ENCODE measurements around the gene SLC39A10.

Gene SLC39A10

DNA sequence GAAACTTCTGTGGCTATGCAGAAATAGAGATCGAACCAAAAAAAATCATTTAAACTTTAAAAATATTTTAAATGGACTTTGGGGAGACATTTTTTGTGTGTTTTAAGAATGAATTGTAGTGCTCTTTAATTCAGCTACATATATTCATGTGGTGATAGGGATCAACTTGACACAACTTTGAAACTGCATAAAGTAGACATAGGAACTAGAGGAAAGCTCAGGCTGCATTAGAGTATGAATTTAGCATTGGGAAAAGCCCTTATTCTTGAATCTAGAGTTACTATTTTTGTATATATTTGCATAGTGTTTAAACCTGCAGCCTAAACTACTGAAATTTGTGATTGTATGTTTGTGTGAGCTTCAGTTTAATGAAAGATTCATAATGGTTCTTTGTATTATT lies 78.3 kb downstream of the SLC39A10 start:
- Mint-ChIP-seq H3K36me3 (peaks cover 32 to 48% of the 10 kb centered on the region in 2 donors), H3K27me3 (no peaks in the 10 kb centered on the region), H3K9me3 (no peaks in the 10 kb centered on the region), H3K27ac (no peak overlapping the region), H3K4me1 (no peaks in the 10 kb centered on the region), H3K4me3 (no peak overlapping the region)
- ATAC-seq (replicated peaks), result no peak
- DNase-seq, result no peak

DNA sequence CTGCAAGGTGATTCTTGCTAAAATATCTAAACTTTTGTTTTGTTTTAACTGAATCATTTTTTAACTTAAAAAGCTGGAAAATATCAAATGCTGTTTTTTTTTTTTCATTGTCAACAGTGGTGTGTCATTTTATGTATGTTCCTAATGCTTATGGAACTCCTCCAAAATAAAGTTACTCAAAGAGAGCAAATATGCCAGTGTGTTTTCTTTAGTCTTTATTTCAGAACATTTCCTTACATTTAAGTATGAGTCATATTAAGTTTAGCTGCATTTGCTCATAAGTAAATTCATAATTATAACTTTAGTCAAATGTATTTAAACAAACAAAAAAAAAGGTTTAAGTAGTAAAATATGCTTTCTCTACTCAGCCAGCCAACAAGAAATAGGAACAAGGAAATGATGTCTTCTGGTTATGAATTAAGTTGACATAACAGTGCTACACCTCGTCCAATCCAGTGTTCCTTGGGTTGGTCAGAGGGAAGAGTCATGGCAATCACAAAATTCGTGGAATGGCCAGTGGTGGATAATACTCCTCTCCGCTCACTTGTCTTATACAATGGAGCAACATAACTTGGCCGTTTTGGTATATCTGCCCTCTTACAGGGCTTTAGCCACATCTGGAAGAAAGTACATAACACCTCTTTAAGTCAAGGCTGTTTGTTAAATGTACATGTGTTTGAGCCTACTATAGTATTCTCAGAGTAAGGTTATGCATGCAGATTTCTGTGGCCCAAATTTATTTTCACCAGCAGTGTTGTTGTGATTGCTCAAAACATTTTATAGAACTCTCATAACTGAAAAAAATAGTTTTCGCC lies 80.7 kb downstream of the SLC39A10 start:
- H3K27ac Mint-ChIP-seq, result no peak overlapping the region
- no peaks in the 10 kb centered on the region for H3K4me1 Mint-ChIP-seq
- H3K4me3 Mint-ChIP-seq, result no peak overlapping the region
- DNase-seq, result no peak
- ATAC-seq (replicated peaks), result no peak
- H3K27me3 Mint-ChIP-seq, result no peaks in the 10 kb centered on the region
- H3K9me3 Mint-ChIP-seq, result peaks cover 0 to 2% of the 10 kb centered on the region in 2 donors
- peaks cover 30 to 38% of the 10 kb centered on the region in 2 donors for H3K36me3 Mint-ChIP-seq

DNA sequence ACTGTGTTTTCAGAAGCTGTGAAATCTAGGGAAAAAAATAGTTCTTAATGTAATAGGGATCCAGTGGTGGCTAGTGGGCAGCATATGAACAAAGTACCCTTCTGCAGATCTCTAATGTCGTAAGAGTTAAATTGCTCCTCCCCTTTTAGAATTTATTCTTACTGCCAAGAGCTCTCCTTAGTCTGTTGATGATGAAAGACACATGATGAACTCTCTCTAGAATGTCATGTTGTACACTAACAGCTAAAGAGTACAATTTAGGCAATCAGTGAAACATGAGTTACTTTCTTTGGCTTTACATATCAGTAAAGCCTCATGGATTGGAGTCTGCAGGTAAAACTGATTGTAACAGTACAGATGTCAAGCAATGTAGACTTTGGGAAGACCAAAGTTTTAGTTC lies 84.2 kb downstream of the SLC39A10 start:
- H3K27me3 Mint-ChIP-seq, result no peaks in the 10 kb centered on the region
- H3K4me3 Mint-ChIP-seq, result no peak overlapping the region
- H3K36me3 Mint-ChIP-seq, result peaks cover 34 to 36% of the 10 kb centered on the region in 2 donors
- no peaks in the 10 kb centered on the region for H3K4me1 Mint-ChIP-seq
- ATAC-seq (replicated peaks), result no peak
- H3K27ac Mint-ChIP-seq, result no peak overlapping the region
- H3K9me3 Mint-ChIP-seq, result peaks cover 0 to 4% of the 10 kb centered on the region in 2 donors
- DNase-seq, result no peak

DNA sequence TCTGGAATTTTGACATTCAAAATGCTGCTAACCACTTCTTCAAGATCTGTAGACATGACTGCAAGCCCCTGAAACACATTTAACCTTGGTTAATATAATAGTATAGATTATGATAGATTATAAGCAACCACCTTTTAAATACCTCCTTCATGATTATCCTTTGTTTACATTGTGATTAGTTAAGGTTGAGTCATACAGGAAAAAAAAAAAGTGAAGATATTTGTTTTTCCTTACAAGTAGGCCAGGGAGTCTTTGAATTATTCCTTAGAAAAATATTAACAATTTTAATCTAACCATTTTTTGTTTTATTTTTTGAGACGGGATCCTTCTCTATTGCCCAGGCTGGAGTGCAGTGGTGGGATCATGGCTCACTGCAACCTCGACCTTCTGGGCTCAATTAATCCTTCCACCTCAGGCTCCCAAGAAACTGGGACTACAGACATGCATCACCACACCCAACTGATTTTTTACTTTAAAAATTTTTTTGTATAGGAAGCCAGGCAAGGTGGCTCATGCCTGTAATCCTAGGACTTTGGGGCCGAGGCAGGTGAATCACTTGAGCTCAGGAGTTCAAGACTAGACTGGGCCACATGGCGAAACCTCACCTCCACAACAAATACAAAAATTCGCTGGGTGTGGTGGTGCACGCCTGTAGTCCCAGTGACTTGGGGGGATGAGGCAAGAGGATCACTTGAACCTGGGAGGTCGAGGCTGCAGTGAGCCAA lies 99.4 kb downstream of the SLC39A10 start:
- Mint-ChIP-seq H3K4me3 (no peak overlapping the region), H3K27me3 (no peaks in the 10 kb centered on the region), H3K36me3 (peaks cover 12 to 23% of the 10 kb centered on the region in 2 donors), H3K27ac (no peak overlapping the region), H3K4me1 (no peaks in the 10 kb centered on the region), H3K9me3 (peaks cover 4 to 5% of the 10 kb centered on the region in 2 donors)
- DNase-seq (no peak), ATAC-seq (replicated peaks) (no peak)

DNA sequence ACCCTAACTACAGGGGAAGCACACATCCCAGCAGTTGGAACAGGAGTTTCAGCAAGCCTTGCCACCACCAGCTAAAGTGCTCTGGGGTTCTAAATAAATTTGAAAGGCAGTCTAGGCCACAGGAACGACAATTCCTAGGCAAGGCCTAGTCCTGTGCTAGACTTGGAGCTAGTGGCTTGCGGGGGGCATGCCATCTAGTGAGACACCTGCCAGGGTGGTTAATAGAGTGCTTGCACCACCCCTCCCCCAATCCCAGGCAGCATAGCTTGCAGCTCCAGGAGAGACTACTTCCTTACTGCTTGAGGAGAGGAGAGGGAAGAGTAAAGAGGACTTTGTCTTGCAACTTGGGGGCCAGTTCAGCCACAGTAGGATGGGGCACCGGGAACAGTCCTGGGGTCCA lies 101.8 kb downstream of the SLC39A10 start:
- Mint-ChIP-seq H3K4me1 (no peaks in the 10 kb centered on the region), H3K4me3 (no peak overlapping the region), H3K36me3 (peaks cover 17 to 20% of the 10 kb centered on the region in 2 donors), H3K9me3 (peaks cover 13 to 17% of the 10 kb centered on the region in 2 donors), H3K27me3 (no peaks in the 10 kb centered on the region), H3K27ac (no peak overlapping the region)
- DNase-seq, result no peak
- ATAC-seq (replicated peaks), result no peak

DNA sequence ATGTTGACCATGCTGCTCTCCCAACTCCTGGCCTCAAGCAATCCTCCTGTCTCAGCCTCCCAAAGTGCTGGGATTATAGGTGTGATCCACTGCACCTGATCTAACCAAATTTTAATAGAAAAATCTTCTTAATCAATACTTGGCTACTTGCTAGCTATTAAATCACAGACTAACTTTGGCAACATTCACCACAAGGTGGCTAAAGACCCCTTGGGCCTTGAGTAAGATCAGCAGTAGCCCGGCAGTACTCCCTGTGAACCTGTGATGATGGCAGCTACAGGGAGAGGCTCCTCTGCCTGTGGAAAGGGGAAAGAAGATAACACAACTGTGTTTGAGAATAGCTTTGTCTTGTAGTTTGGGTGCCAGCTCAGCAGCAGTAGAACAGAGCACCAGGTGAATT lies 102.9 kb downstream of the SLC39A10 start:
- H3K4me3 Mint-ChIP-seq, result no peak overlapping the region
- H3K27ac Mint-ChIP-seq, result no peak overlapping the region
- H3K36me3 Mint-ChIP-seq, result peaks cover 17 to 20% of the 10 kb centered on the region in 2 donors
- no peak for ATAC-seq (replicated peaks)
- no peaks in the 10 kb centered on the region for H3K27me3 Mint-ChIP-seq
- H3K4me1 Mint-ChIP-seq, result no peaks in the 10 kb centered on the region
- peaks cover 15 to 25% of the 10 kb centered on the region in 2 donors for H3K9me3 Mint-ChIP-seq
- DNase-seq, result no peak

GRCh38 chr2:195763866-195764265 lies 106.8 kb downstream of the SLC39A10 start:
- no peak for DNase-seq
- no peak overlapping the region for H3K4me3 Mint-ChIP-seq
- peaks cover 18 to 24% of the 10 kb centered on the region in 2 donors for H3K36me3 Mint-ChIP-seq
- no peak for ATAC-seq (replicated peaks)
- no peaks in the 10 kb centered on the region for H3K4me1 Mint-ChIP-seq
- peaks cover 21 to 32% of the 10 kb centered on the region in 2 donors for H3K9me3 Mint-ChIP-seq
- H3K27me3 Mint-ChIP-seq, result no peaks in the 10 kb centered on the region
- H3K27ac Mint-ChIP-seq, result no peak overlapping the region

GRCh38 chr2:195766691-195767090 lies 109.7 kb downstream of the SLC39A10 start:
- Mint-ChIP-seq H3K27ac (no peak overlapping the region), H3K4me3 (no peak overlapping the region), H3K27me3 (no peaks in the 10 kb centered on the region), H3K4me1 (no peaks in the 10 kb centered on the region), H3K36me3 (peaks cover 7 to 22% of the 10 kb centered on the region in 2 donors), H3K9me3 (peaks cover 17 to 26% of the 10 kb centered on the region in 2 donors)
- ATAC-seq (replicated peaks) (no peak), DNase-seq (no peak)

DNA sequence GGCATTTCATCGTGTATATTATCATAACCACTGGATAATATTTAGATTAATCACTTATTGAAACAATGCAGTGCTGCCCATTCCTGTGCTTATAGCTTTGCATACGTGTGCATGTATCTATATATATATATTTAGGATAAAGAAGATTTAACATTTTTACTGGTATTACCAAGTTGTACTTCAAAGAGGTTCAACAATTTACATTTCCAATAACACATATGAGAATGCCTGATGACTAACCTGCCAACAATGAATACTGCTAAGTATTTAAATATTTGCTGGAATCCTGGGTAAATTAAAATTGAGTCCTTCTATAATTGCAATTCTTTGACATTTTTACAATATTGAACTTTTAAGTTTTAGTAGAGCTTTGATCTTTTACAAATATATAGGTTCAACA lies 111.4 kb downstream of the SLC39A10 start:
- Mint-ChIP-seq H3K4me1 (no peaks in the 10 kb centered on the region), H3K9me3 (peaks cover 9 to 18% of the 10 kb centered on the region in 2 donors), H3K4me3 (no peak overlapping the region), H3K36me3 (peaks cover 7 to 13% of the 10 kb centered on the region in 2 donors), H3K27ac (no peak overlapping the region), H3K27me3 (no peaks in the 10 kb centered on the region)
- ATAC-seq (replicated peaks) (no peak), DNase-seq (no peak)

GRCh38 chr2:195769975-195770374 lies 112.9 kb downstream of the SLC39A10 start:
- no peaks in the 10 kb centered on the region for H3K27me3 Mint-ChIP-seq
- no peak overlapping the region for H3K27ac Mint-ChIP-seq
- H3K4me1 Mint-ChIP-seq, result no peaks in the 10 kb centered on the region
- H3K36me3 Mint-ChIP-seq, result peaks cover 0 to 13% of the 10 kb centered on the region in 2 donors
- ATAC-seq (replicated peaks) (no peak), DNase-seq (no peak)
- H3K9me3 Mint-ChIP-seq, result peaks cover 5 to 6% of the 10 kb centered on the region in 2 donors
- no peak overlapping the region for H3K4me3 Mint-ChIP-seq

GRCh38 chr2:195779491-195779890 lies 122.5 kb downstream of the SLC39A10 start:
- Mint-ChIP-seq H3K27me3 (peaks cover 0 to 5% of the 10 kb centered on the region in 2 donors), H3K36me3 (peaks cover 0 to 5% of the 10 kb centered on the region in 2 donors), H3K4me3 (no peak overlapping the region), H3K9me3 (no peaks in the 10 kb centered on the region), H3K4me1 (no peaks in the 10 kb centered on the region), H3K27ac (no peak overlapping the region)
- ATAC-seq (replicated peaks), result no peak
- DNase-seq, result no peak

- no peak for DNase-seq
- Mint-ChIP-seq H3K4me3 (no peak overlapping the region), H3K36me3 (peaks cover 0 to 9% of the 10 kb centered on the region in 2 donors), H3K27me3 (peaks cover under 1 to 5% of the 10 kb centered on the region in 2 donors), H3K4me1 (no peaks in the 10 kb centered on the region), H3K27ac (no peak overlapping the region), H3K9me3 (no peaks in the 10 kb centered on the region)
- no peak for ATAC-seq (replicated peaks)
Measured at GRCh38 chr2:195782156-195782555, 125.1 kb downstream of the SLC39A10 start.

Measured in stimulated activated naive B cell treated with anti-CD40 and anti-IgM and Interleukin-4, amounts not matched to agents 10 μg/mL and 1 μg/mL and 100 μg/mL, for 72 hours (primary cell).